HG03097 (cell line): Measurements from ENCODE around the gene CDH4.

ENCODE experiments used
- ATAC-seq: cut with Tn5 transposase; IDR thresholded peaks from one replicate; pipeline ENCODE4 v1.9.1; 2021; ENCODE audit not compliant: unreplicated experiment, low FRiP score

CDH4 gene

DNA sequence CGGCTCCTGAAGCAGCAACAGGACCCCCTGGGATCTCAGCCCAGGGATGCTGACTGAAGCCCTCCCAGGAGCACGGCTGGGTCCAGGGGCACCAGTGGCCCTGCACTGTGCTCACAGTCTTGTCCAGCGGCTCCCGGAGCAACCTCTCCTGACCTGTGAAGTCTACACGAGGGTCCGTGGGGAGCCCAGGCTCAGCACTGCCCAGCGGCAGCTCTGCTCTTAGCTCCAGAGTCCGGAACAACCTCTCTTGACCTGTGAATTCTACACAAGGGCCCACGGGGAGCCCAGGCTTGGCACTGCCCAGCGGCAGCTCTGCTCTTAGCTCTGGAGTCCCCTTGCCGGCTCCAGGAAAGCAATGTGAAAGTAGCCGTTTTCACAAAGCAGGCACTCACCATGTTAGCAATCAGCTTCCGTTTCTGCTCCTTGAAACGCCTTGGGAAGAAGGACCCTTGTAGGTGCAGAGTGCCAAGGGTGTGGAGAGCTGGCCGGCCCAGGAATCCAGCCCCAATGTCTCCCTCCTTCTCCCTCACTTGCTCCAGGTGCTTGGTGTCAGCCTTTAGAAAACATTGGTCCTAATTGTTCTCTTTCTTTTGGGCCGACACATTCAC lies 310.9 kb downstream of the CDH4 start:
- ATAC-seq: no peak

DNA sequence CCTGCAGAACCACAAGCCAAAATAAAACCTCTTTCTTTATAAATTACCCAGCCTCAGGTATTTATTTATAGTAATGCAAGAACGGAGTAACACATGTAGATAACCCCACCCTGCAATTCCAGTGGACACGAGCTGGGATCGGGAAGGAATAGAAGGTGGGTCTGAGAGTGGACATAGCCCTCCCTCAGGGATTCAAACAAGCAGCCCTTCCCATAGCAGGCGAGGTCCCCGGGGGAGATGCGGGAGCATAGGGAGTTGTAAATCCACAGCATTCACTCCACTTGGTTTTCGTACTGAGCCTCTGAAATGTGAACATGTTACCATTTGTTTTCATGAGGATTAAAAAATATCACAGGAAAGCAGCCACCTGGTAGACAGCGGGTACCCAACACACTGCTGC lies 312.6 kb downstream of the CDH4 start:
- ATAC-seq: no peak

DNA sequence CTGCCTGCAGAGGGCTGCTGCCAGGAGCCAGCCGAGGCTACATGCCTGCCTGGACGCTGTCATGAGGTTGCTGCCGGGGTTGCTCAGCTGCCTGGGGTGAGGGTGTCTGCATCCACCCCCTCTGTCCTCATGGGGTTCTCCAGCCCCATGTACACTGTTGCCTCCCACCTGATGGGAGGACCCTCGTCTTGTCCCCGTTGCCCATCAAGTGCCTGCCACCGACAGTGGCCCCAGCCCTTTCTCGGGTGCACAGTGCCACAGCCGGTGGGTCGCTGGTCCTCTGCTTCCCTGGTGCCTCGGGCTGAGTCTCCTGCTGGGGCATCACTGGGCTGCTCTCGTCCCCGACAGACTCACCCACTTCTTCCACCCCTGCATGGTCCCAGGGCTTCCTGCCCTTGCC lies 313.7 kb downstream of the CDH4 start:
- no peak for ATAC-seq

DNA sequence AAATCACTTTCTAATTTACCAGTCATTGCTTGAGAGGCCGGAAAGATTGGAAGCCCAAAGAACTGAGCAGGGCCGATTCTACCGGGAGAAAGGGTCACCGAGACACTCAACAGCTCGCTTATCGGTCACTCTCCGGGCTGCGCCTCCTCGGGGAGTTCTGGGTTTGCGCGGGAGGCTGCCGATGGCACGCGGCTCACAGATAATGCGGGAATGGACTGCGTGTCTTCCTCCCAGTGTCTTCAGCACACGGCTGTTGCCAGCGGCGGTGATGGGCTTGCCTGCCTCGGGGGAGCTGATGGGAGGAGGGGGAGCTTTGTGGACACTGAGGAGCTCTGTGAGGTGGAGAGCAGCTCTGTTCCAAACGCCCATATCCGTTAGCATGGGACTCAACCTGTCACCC lies 314.6 kb downstream of the CDH4 start:
- no peak for ATAC-seq

DNA sequence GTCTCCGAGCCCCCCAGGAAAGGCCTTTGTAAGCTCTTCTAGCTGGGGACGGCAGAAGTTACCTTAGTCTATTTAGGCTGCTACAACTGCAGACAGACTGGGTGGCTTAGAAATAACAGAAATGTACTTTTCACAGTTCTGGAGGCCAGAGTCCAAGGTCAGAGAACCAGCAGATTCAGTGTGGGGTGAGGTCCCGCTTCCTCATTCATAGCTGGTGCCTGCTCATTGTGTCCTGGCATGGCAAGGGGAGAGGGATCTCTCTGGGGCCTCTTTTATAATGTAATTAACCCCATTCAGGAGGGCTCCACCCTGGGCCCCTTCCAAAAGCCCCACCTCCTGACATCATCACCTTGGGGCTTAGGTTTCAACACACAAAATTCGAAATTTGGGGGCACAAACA lies 315.1 kb downstream of the CDH4 start:
- no peak for ATAC-seq

DNA sequence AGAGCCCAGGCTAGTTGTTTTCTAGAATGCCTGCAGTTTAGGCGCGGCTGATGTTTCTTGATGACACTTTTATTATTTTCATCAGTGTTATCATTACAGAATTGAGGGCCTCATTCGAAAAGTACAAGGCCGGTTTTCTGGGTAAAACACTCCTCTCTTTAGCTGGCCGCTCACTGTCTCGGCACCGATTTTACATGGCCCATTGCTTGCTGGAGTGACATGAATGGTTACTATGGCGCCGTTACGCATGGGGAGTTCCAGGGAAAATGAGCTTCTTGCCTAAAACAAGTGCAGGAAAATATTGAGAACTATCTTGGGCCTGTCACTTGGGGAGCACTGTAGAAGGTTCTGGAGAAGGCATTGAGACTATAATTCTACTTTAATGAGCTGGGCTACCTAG lies 317.8 kb downstream of the CDH4 start:
- ATAC-seq: no peak

DNA sequence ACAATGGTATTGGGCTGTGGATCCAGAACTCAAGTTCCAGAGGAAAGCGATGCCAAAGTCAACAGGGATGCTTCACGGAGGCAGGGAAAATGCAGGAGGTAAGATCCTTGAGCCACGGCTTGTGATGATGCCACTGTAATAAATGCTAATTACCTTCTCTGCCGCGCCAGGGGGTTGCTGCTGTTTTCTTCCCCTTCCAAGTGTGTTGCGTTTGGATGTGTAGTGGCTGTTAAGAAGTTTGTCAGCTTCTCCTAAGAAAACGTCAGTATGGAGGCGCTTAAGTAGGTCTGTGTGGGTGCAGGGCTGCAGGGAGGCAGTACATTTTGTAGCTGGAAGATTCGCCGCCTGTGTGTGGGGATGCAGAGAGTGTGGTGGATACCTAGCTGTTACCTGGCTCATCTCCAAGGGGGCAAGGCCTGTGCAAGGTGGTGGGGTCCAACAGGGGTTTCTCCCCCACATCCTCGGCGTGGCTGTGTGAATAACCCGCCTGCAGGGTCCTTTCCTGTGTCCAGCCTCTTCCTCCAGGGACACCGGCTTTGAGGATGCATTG lies 318.7 kb downstream of the CDH4 start:
- no peak for ATAC-seq

DNA sequence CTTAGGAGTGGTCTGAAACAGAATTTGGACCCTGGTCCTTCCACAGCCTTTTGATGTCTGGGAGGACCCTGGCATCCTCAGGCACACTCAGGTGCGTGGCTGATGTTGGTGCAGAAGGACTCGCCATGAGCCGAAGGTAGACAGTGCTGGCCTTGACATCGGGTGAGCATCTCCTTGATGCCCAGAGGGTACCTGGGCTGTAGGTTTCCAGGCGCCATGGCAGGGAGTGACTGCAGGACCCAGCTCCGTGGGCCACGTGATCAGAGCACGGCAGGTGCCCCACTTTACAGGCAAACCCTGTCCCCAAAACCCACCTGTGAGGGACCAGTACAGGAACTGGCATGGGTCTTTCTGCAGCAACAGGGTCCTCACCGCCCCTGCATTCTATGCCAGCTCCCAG lies 319.2 kb downstream of the CDH4 start:
- no peak for ATAC-seq

DNA sequence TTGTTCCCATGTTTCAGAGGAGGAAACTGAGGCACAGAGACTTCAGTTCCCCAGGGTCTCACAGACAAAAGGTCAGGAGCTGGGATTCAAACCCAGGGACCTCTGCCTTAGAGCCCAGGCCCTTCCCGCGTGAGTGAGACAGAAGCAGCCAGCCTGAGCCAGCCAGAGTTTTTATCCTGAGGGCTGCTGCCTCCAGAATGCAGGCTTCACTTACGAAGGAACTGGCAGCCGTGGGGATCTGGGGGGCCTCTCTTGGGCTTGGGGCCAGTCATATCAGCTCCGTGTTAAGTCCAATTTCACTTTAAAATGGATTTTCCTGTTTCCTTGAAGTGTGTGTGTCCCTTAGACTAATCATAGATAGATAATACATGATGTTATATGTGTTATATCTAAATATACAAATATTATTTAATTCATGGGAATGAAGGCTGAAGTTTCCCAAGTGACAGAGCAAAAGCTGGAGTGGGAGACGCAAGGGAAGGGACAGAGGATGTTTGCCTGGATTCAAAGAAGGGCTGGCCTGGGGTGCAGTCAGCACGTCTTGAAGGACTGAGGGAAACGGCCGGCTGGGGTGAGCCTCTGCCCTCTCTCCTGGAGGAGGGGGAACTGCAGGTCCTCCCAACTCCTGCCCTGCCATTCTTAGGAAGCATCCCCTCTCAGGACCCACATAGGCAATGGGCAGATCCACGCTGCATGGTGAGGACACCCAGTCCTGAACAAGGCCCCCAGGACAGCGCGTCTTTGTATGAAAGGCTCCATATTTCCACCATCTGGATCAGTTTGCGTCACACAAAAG lies 320.1 kb downstream of the CDH4 start:
- no peak for ATAC-seq

DNA sequence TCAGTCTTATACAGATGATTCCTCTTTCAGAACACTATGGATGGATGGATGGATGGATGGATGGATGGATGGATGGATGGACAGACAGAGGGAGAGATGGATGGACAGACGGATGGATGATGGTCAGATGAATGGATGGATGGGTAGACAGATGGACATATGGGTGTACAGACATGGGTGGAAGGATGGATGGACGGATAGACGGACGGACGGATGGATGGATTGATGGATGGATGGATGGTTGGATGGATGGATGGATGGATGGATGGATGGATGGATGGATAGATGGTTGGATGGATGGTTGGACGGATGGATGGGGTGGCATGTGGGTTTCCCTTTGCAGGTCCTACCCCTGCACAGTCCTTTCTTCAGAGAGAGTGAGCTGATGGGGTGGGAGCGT lies 320.7 kb downstream of the CDH4 start:
- no peak for ATAC-seq

DNA sequence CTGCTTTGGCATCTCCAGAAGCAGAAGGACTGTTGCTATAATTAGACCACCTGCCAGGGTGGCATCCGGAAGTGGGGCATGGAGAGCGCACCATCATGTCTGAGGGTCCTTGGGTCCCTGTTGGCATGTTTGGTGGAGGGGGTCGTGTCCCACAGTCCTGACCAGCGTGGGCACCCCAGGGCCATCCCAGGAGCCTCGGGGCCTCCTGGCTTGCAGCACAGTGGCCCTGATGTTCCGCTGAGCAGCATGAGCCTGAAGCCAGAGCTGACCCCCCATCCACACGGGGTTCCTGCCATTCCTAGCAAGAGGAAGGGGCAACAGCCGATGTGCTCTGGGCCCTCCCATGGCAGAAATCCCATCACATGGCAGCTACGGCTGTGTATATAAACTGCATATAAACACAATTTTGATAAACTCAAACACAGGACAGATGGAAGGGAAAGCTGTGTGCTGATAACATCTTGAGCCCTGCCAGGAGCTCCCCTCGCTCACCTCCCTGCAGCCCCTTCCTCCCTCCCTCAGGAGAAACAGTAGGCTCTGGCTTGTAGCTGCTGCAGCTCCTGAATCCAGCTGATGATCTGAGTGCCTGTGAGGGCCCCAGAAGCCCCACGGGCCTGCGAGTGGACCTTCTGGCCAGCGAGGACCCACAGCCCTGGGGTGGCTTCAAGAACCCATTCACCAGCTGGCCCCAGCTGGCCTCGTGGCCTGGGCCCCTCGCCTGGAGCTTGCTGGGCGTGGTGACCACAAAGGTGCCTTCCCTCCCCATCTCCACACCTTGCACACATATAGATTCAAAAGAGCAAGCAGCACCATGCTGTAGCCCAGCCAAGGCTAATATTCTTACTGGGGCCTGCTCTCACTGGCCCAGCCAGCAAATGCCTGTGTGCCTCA lies 321.6 kb downstream of the CDH4 start:
- ATAC-seq: no peak

DNA sequence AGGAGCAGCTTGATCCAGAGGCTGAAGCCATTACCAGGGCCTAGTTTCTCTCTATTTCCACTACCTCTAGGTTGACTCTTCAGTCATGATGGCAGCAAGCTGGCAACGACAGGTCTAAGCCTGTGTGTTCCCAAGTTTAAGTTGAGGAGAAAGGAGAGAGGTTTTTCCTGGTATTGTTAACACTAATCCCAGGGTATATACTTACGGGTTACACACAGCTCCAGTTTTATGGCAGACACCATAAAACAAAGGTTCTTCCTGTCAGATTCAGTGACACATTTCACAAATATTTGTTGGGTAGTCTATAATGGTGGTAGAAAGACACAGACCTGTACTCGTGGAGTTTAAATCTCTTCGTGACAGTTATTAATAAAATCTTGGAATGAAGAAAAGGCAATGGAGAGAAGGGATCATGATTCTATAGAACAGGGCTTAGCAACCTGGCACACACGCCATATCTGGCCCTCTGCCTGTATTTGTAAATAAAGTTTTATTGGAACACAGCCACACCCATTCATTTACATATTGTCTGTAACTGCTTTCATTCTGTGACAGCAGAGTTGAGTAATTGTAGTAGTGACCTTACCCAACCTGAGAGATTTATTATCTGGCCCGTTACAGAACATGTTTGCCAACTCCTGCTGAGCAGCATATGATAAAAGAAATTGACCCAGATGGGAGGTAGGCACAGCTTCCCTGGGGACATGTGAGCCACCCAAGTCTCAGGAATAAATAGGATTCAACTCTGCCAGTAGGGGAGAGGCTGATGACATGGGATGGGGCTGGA lies 323.3 kb downstream of the CDH4 start:
- no peak for ATAC-seq

DNA sequence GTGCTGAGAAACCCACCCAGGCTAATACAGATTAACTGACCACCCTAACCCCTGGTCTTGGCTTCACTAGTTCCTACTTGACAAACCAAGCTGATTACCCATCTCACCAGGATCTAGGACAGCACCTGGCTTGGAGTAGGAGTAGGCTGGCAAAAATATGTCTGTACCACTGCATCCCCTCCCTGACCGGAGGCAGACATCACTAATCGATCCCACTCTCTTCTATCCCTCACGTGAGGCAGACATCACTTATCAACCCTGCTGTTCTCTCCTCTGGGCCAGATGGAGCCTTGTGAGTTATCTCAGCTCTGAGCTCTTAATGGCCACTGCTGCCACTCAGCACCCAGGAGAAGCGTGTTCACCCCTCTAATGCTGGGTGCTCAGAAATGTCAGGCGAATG lies 324.3 kb downstream of the CDH4 start:
- no peak for ATAC-seq

DNA sequence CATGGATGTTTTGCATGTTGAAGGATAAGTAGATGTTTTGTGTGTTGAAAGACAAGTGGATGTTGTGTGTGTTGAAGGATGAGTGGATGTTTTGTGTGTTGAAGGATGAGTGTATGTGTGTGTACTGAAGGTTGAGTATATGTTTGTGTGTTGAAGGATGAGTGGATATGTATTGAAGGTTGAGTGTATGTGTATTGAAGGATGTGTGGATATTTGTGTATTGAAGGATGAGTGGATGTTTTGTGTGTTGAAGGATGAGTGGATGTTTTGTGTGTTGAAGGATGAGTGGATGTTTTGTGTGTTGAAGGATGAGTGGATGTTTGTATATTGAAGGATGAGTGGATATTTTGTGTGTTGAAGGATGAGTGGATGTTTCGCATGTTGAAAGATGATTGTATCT lies 325.0 kb downstream of the CDH4 start:
- no peak for ATAC-seq

DNA sequence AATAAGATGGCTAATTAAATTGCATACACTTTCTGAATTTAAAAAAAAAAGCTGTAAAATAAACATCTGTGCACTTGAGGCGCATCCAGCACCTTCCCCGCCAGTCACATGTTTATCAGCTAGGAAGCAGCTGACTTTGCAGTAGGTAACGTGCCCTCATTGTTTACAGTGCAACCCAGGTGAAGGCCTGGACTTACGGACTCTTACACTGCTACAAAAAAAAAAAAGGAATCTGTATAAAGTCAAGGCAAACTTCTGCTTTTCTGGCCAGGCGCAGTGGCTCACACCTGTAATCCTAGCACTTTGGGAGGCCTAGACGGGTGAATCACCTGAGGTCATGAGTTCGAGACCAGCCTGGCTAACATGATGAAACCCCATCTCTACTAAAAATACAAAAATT lies 327.8 kb downstream of the CDH4 start:
- no peak for ATAC-seq

DNA sequence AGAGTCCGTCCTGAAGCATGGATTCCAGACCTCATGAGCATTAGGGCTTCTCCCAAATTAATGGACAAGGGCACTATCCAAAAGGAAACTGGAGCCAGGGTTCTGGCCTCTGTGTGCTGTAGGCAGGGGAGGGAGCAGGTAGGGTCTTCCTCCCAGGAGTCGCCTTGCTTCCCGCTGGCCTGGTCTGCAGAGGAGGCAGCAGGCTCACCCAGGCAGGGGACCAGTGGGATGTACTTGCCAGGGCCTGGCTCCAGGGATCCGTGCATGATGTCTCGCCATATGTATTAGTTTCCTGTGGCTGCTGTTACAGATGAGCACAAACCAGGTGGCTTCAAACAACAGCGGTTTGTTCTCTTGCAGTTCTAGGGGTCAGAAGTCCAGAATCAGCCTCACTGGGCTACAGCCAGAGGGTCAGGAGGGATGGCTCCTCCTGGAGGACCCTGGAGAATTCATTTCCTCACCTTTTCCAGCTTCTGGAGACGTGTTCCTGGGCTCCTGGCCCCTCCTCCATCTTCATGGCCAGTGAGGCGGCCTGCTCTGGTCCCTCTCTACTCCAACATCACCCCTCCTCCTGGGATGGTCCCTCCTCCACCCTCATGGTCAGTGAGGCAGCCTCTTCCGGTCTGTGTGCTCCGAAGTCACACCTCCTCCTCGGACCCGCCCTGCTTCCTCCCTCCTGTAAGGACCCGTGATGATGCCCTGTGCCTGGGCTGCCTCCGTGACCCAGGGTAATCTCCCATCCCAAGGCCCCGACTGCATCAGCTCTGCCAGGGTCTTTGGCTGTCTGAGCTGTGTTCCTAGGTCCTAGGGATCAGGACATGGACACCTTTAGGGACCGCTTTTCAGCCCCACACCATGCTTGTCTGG lies 329.1 kb downstream of the CDH4 start:
- ATAC-seq: no peak

DNA sequence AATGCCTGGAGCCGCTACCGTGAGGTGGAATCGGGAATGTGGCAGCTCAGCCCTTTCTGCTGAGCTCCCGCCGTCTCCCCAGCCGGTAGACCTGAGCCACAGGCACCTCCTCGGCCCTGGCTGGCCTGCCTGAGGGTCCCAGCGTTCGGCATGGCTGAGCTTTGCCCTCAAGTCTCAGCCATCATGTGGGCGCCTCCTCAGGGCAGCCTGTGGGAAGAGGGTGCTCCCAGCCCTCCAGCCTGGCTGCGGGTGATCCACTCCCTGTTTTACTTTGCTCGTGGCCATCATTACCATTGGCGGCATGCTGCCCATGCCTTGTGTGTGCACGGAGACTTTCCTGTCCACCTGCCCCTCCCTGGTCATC lies 329.7 kb downstream of the CDH4 start:
- no peak for ATAC-seq

DNA sequence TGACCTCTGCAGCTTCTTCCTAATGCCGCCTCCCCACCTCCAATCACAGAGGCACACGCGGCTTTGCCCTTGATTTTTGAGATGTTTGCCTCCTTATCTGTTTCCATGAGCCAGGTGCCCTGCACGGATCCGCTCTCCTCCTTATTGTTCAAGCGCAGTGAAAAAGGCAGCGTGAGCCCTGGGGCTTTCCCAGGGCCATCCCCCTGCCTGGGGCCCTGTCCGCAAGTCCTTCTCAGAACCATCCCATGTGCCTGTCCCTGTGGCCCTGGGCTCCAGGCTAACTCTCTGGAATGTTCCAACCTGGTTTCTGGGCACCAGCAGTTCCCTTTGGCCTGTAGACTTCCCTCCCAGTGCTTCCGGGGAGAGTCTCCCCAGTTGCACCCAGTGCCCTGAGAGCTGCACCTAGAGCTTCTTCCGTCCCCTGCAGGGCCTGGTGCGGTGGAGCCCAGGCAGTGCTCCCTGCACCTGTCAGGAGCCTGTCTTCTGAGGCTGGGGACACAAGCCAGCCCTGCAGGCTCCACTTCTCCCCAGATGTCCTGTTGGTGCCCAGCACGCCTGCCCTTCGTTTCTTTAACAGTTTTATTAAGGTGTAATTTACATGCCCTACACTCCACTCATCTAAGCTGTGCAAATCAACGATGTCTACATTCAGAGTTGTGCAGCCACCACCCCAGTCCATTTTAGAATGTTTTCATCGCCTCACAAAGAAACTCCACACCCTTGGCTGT lies 330.3 kb downstream of the CDH4 start:
- no peak for ATAC-seq

DNA sequence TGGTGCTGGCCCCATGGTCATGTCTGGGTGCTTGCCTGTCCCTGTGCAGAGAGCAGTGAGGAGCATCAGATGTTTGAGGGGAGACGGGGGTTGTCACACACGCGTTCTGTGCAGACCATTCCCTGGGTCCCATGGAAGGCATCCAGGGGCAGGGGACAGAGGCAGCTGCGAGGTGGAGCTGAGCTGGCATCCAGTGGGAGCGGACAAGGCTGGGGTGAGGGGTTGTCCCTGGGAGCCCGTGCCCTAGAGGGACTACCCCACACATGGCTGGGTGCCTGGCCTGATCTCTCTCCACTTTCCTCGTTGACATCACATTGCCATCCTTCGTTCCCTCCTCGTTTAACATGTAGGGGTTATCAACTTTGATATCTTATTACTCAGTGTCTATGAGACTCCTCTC lies 331.3 kb downstream of the CDH4 start:
- no peak for ATAC-seq
